BJ (cell line): Measurements from ENCODE around the gene CACNA1F. TPM values are rescaled to one million over a fixed set of nuclear protein-coding genes. Genes with fewer than 3 reads are reported as not detected.

Experiments
- CTCF ChIA-PET: fragments of 350-600 bp; formaldehyde crosslinking; extraction: SDS; loops from one replicate; lab custom pipeline; 2021; ENCODE audit warnings: antibody characterized with exemption, inconsistent platforms; lab: Yijun Ruan, JAX
- POLR2A ChIA-PET: fragments of 300-600 bp; sonication (Branson Sonifier 250); formaldehyde crosslinking; extraction: SDS; loops from one replicate; lab custom pipeline; 2021; ENCODE audit warnings: antibody characterized with exemption; lab: Charles Lee
- DNase-seq: peaks from one replicate; pipeline ENCODE4 v3.0.0-alpha.2; 2011; ENCODE audit warnings: low read depth
- H3K27me3 ChIP-seq: 2 replicates; pipeline ENCODE4 v1.6.0; 2011; ENCODE audit warnings: low read length; ENCODE audit not compliant: control insufficient read depth, insufficient read depth
- H3K36me3 ChIP-seq: 2 replicates; pipeline ENCODE4 v1.5.1; 2011; ENCODE audit warnings: low read length; ENCODE audit not compliant: control insufficient read depth, insufficient read depth
- H3K4me3 ChIP-seq: 2 replicates; pipeline ENCODE4 v1.5.1; 2011; ENCODE audit warnings: low read depth, mild to moderate bottlenecking, control low read depth, low read length
- polyA plus RNA-seq: library from polyadenylated mRNA; depleted of rRNA; stranded (reverse); fragments of >200 nt; gene quantifications from 2 replicates; pipeline ENCODE4 v1.2.3, GENCODE V29; 2011
- TF ChIP-seq, protein P1 (sequence below): IDR thresholded peaks from 2 replicates; pipeline ENCODE4 v1.5.1; 2011; ENCODE audit warnings: low read depth, mild to moderate bottlenecking, control low read depth, inconsistent platforms, low read length, moderate library complexity; ENCODE audit not compliant: insufficient read depth

The CACNA1F gene
- polyA plus RNA-seq, 1 experiment = 0.01 TPM

DNA sequence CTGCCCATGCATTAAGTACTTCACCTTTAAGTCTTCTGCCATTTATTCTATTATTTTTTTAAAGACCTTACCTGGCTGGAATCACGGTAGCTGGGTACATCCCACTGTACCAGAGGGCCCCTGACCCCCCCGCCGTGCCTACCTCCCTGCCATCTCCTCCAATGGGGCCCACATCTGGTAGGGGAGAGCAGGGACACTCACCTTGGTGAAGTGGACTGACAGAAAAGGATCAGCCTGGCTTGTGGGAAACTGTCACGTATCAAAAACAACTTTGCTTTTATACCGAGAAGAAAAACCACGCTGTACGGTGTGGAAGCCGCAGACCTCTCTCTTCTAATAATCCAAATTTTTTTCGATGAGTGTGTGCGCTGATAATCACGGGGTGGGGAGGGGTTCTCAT, 31.3 kb upstream of the CACNA1F start, which contains the start of gene FOXP3:
Gene FOXP3, minus strand, starts transcription at position 251 of the 400 bp plus-strand sequence. CDS start 6,205 bp downstream, outside the sequence.
- no peak for DNase-seq
- TF ChIP-seq, protein P1, sequence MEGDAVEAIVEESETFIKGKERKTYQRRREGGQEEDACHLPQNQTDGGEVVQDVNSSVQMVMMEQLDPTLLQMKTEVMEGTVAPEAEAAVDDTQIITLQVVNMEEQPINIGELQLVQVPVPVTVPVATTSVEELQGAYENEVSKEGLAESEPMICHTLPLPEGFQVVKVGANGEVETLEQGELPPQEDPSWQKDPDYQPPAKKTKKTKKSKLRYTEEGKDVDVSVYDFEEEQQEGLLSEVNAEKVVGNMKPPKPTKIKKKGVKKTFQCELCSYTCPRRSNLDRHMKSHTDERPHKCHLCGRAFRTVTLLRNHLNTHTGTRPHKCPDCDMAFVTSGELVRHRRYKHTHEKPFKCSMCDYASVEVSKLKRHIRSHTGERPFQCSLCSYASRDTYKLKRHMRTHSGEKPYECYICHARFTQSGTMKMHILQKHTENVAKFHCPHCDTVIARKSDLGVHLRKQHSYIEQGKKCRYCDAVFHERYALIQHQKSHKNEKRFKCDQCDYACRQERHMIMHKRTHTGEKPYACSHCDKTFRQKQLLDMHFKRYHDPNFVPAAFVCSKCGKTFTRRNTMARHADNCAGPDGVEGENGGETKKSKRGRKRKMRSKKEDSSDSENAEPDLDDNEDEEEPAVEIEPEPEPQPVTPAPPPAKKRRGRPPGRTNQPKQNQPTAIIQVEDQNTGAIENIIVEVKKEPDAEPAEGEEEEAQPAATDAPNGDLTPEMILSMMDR = no peak
- CTCF ChIA-PET = no interaction called here

DNA sequence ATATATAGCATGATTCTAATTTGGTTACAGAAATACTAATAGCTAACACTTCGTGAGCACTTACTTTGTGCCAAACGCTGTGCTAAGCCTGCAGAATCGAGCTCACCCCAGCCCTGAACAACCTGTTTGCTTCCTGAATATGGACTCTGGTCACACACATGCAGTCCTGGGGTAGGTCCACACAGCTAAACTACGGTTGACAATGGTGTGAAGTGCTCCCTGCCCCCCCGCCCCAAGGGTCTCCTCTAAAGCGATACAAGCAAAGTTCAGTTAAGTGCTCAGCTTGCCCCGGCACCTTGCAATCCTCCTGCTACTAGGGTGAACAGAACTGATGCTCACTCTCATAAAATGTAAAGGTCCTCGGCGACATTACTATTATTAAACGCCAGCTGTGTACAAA, 30.5 kb upstream of the CACNA1F start:
- no peak overlapping the region for H3K4me3 ChIP-seq
- CTCF ChIA-PET = interaction anchor here (0.6 kb wide), 1 partner anchor 28 kb away, joined by 3 read pairs; no protein-coding TSS in a partner anchor
- no peaks in the 10 kb centered on the region for H3K36me3 ChIP-seq
- no peaks in the 10 kb centered on the region for H3K27me3 ChIP-seq
- DNase-seq = no peak
- TF ChIP-seq, protein P1 = no peak
- POLR2A ChIA-PET = no interaction called here

More for the DNA sequence above, 31.3 kb upstream of the CACNA1F start, which contains the start of gene FOXP3:
- POLR2A ChIA-PET = no interaction called here
- Histone ChIP-seq H3K36me3 (no peaks in the 10 kb centered on the region), H3K4me3 (no peak within 1 kb of the TSS), H3K27me3 (no peaks in the 10 kb centered on the region)

DNA sequence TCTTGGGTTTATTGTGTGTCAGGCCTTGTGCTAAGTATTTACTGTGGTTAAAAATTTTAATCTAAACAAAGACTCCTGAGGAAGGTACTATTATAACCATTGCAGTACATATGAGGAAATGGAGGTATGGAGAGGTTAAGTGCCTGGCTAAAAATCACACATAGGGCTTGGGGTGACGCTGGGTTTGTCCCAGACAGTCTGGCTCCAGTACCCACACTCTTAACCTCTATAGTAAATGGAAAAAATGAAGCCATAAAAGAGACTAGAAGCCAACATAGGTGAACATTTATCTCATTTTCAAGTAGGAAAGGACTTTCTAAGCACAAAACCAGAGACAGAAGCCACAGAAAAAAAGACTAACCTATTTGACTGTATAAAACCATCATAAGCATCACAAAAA, 29.5 kb upstream of the CACNA1F start:
- CTCF ChIA-PET = no interaction called here
- TF ChIP-seq, protein P1 = no peak
- no peak for DNase-seq
- POLR2A ChIA-PET = no interaction called here
- no peak overlapping the region for H3K4me3 ChIP-seq
- no peaks in the 10 kb centered on the region for H3K36me3 ChIP-seq
- no peaks in the 10 kb centered on the region for H3K27me3 ChIP-seq

DNA sequence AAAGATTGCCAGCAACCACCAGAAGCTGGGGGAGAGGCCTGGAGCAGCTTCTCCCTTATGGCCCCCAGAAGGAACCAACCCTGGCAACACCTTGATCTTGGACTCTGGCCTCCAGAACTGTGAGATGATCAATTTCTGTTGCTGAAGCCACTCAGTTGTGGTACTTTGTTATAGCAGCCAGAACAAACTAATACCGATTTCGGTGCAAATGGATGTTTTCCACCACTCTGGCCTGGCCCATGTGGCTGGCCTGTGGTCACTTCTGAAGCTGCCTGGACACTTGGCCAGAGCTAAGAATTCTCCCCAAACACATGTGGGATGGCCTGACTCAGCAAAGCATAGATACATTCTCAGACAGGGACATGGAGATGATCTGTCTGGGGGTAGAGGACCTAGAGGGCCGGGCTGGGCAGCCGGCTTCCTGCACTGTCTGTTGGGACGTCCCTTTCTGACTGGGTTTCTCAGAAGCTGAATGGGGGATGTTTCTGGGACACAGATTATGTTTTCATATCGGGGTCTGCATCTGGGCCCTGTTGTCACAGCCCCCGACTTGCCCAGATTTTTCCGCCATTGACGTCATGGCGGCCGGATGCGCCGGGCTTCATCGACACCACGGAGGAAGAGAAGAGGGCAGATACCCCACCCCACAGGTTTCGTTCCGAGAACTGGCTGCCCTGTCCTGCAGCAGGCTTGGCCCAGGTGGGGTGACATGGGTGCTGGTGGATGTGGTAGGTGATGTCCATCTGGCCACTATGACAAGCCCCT, 27.3 kb upstream of the CACNA1F start:
- DNase-seq = no peak
- no peak overlapping the region for H3K4me3 ChIP-seq
- no peaks in the 10 kb centered on the region for H3K27me3 ChIP-seq
- POLR2A ChIA-PET = no interaction called here
- no peaks in the 10 kb centered on the region for H3K36me3 ChIP-seq
- CTCF ChIA-PET = interaction anchor here (0.6 kb wide), 1 partner anchor 801 kb away, joined by 3 read pairs; no protein-coding TSS in a partner anchor
- TF ChIP-seq, protein P1 = no peak

DNA sequence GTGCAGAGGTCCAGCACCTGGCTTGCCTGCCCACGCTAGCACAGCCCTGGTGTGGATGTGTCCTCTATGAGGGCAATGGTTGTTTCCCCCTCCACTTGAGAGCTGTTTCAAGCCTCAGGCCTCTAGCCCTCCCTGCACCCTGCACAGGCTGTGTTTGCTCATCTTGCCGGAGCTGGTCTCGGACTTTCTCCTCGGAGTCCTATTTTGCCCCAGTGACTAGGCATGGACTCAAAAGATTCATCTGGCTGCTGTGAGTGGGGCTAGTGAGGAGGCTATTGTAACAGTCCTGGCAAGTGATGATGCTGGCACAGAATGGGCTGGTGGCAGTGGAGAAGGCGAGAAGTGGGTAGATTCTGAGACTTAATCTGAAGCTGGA, 25.6 kb upstream of the CACNA1F start:
- POLR2A ChIA-PET = no interaction called here
- DNase-seq = no peak
- Histone ChIP-seq H3K36me3 (no peaks in the 10 kb centered on the region), H3K27me3 (no peaks in the 10 kb centered on the region), H3K4me3 (no peak overlapping the region)
- CTCF ChIA-PET = no interaction called here
- TF ChIP-seq, protein P1 = no peak
